GM18499 (cell line): ENCODE measurements around the gene SEMA3C.

Experiments used
- ATAC-seq: cut with Tn5 transposase; IDR thresholded peaks from one replicate; pipeline ENCODE4 v1.9.1; 2021; ENCODE audit warnings: moderate number of reproducible peaks; ENCODE audit not compliant: insufficient read depth, unreplicated experiment

SEMA3C gene

DNA sequence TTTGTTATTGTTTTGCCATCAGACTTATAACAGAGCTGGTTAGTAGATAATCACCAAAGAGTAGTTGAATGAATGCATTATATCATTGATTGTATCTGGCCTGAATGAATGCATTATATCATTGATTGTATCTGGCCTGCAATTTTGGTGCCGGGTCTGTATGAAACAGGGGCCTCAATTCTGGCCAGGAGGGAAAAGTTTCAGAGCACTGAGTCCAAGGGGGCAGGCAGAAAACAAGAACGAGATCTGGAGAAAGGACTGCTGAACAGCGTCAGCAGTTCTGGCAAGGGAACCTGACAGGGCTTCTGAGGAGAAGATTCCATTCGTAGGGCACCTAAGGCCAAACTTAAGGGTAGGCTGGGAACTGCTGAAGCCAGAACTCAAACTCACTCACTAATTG, 128.0 kb downstream of the SEMA3C start:
- ATAC-seq, result no peak

- ATAC-seq, result no peak
These were observed 131.1 kb downstream of the SEMA3C start for GRCh38 chr7:80787721-80788120.

GRCh38 chr7:80785961-80786536, 132.8 kb downstream of the SEMA3C start:
- ATAC-seq, result no peak

GRCh38 chr7:80785276-80785675, 133.6 kb downstream of the SEMA3C start:
- ATAC-seq, result no peak

GRCh38 chr7:80783678-80784327, 135.0 kb downstream of the SEMA3C start:
- ATAC-seq, result no peak

DNA sequence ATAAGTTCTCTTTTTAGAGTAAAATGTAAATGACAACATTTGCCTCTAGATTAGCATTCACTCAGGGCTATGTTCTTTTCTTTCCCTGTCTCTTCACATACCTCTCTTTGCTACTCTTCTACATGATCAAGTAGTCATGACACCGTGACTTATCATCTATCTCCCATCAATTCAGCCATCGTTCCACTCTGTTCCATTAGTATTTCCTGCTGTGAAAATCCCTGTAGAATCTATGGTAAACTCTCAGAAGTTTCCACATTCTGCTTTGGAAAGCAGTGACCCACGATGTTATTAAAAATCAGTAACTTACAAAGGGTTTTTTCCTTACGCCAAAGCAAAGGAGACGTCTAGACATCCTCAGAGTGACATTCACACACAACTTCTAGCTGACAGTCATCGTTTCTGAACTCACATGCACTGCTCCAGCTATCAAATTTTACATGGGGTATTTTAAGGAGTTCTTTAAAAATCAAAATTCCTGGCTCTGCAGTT, 135.6 kb downstream of the SEMA3C start:
- no peak for ATAC-seq

DNA sequence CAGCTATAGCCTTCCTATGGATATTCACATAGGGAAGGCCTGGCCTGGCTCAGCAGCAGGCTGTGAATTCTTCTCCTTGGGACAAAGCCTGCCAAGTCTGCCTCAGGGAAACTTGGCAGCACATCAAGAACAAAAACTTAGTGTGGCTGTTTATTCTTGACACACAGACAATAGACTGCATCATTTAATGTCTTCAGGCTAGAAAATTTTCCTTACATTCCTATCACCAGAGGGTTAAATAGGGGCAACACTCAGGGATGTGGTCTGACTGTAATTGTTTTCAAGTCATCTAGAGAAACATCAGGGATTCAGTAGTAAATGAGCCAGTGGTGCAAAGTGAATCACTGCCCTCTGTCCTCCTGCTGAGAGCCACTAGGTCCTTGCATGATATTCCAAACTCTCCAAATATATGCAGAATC, 137.3 kb downstream of the SEMA3C start:
- ATAC-seq, result no peak

- ATAC-seq, result no peak
These were observed 137.7 kb downstream of the SEMA3C start for GRCh38 chr7:80781146-80781545.

DNA sequence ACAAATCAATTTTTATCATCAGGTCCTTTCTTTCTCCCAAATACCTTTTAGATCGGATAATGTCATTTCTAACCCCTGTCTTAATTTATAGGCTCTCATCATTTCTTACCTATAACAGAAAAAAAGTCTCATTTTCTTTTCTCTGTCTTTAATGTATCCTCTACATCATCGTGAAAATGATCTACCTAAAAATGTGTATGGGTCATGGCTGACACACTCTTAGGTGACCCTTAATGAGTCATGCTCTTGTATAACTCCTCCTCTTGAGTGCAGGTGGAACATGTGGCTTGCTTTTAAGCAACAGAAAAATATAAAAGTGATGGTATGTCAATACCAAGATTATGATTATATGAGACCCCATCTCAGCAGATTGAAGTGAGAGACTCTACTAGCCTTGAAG, 139.4 kb downstream of the SEMA3C start:
- ATAC-seq, result no peak

DNA sequence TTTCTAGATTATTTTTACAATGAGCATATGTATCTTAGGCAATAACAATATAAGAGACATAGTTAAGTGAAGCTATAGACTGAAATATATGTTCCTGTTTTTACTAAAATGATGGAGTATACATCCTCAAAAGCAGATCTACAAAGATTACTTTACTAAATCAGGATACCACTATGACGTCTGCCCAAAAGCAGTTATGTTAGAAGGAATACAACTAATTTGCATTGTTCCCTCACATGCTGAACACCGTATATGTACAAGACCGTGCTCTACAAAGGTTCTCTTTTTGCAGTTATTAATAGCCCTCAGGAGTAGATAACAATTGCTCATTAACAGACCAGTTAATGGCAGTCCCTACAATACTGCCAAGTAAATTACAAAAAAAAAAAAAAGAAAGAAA, 143.0 kb downstream of the SEMA3C start:
- no peak for ATAC-seq

DNA sequence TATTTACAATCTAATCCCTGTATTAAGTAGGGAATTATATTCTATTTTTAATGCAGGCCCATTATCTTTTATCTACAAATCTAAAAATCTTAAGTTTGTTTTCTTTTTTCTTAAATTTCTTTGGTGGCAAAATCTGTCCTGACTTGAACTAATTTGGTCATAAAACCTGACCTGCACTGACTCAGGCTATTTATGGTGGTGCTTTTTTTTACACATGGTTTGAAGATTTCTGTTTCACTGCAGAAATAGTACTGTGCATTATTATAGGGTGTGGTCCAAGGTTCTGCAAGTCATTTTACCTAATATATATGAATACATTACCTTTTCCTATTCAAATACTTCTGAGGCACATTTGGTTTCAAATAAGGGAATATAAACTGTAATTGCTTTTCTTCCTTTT, 143.4 kb downstream of the SEMA3C start:
- no peak for ATAC-seq

GRCh38 chr7:80774843-80775242, 144.0 kb downstream of the SEMA3C start:
- no peak for ATAC-seq

GRCh38 chr7:80773787-80774508, 144.9 kb downstream of the SEMA3C start:
- ATAC-seq, result no peak

DNA sequence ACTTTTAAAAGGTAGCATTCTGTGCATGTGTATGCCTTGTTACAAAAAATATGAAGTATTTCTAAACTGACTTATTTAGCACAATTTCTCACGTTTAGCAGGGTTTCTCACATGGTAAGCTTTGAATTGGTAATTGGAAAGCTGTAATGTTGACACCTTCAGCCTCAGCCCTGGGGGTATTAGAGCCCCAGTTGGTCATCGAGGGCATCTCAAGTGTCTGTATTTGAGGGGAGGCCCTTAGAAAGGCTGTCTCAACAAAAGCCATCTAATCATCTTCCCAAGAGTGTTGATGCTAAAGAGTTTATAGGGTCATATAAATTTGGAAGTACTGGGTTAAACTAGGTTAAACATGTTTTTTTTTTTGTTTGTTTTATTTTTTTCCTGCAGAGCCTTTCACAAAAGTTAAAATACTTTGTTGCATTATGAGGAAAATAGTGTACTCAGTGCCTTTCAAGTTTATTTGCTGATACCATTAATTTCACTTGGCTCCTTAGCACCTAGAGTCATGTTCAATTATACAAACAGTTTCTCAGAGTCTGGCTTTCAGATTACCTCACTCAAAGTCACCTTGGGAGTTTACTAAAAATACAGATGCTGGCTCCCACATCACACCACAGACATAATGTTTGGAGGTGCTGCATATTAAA, 146.4 kb downstream of the SEMA3C start:
- no peak for ATAC-seq

GRCh38 chr7:80771523-80771922, 147.3 kb downstream of the SEMA3C start:
- ATAC-seq, result no peak

DNA sequence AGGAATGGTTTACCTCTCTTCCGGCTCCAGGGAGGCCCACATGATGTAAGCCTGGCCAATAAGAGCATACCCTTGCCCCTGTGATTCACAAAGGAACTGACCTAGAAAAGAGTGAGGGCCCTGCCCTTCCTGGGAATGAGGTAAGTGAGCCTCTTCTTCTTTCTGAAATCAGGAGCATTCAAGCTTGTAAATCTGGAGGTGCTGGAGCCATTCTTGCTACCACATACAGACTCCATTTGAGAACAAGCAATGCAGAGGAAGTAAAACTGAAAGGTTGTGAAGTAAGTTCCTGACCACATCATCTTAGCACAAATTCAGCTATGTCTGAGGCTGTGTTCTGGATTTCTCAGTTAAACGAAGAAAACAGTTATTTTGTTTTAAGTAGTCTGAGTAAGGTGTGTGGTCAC, 148.2 kb downstream of the SEMA3C start:
- no peak for ATAC-seq

DNA sequence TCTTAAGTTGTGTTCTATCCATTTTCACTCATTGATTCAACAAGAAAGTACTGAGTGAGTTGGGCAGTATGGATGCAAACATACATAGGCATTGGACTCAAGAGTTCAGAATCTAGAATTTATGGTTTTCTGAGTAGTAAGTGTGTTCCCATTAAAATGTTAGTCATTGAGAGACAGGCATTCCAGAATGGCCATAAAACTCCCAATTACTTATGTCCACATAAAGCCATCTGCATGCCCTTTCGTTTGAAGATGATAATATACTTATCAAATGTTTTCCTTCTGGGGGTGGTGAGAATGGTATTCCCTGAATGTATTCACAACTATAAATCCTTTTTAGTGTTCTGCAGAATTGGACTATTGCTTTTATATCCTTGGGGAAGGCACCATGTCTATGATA, 148.8 kb downstream of the SEMA3C start:
- ATAC-seq, result no peak

- no peak for ATAC-seq
These were observed 150.1 kb downstream of the SEMA3C start for GRCh38 chr7:80768756-80769155.

DNA sequence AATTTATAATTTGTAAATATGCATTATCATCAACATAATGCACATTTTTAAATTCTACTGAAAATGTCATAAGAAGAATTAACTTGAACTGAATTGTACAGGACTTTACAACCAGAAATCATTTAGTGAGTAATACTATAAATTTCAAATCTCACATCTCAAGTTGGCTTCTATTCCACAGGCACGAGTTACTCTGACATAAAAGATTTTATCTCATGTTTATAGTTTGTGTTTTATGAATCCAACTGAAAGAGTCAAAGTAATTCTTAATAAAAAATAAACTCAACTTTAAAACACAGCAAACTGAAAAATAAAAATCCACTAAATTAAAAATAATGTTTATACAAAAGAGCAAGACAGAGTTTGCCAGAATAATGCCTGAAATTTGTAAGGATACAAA, 151.2 kb downstream of the SEMA3C start:
- no peak for ATAC-seq

DNA sequence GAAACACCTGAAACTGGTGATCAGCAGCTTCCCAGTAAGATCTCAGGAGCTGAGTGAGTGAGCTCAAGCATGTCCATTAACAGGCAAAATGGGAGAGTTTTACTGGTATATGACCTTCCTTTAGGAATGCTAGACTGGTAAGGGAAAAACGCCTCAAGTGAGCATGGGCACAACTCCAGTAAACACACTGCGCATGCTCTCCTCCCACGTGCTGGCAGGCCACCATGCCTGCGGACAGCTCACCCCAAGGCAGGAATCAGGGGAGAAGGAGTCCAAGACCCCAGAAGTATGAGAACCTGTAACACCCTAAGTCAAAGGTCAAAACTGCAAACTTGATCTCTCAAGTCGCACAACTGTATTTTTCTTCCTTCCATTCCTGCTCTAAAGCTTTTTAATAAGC, 152.1 kb downstream of the SEMA3C start:
- ATAC-seq, result no peak

DNA sequence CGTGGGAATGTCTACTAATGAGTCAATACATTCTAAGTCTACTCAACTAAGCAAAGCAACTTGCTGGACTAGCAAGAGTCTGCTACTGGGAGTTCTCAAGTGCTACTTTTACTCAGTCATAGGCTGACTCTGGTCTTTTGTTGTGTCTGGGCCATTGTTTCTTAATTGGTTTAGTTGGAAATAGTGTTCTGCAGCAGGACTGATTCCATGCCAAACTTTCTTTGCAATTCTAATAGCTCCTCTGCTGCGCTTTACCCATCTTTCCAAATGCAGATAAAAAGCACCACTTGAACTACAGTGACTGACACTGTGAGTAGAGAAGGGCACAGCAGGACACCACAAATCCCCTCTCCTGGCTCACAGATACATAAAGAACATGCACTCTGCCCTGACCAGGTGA, 154.7 kb downstream of the SEMA3C start:
- ATAC-seq, result no peak
